Psoas muscle (tissue), 8 donors: ENCODE results near the gene CLINT1. TPM values are rescaled to one million over a fixed set of nuclear protein-coding genes. Genes with fewer than 3 reads are reported as not detected.

ENCODE experiments used
- ATAC-seq, 4 donors: fragments of 200-7000 bp; cut with Tn5 transposase; one replicate each; pipeline ENCODE4 v1.9.1; 2020; ENCODE audit warnings: moderate library complexity in 3 of 4, mild to moderate bottlenecking in 2 of 4
- DNase-seq, 2 donors: peaks; one replicate each; pipeline ENCODE4 v3.0.0-alpha.2; 2020
- H3K27ac ChIP-seq: fragments of 200-600 bp; one replicate; pipeline ENCODE4 v1.8.0; 2022
- H3K27me3 ChIP-seq, 3 donors: fragments of 200-600 bp in 1 of 3; one replicate each; pipeline versions ENCODE4 v1.6.1 to v1.8.0; 2013 to 2022; ENCODE audit warnings: low read length in 2 of 3, mild to moderate bottlenecking in 2 of 3, moderate library complexity in 1 of 3; ENCODE audit not compliant: insufficient read depth in 3 of 3
- H3K36me3 ChIP-seq, 2 donors: fragments of 200-600 bp in 1 of 2; one replicate each; pipeline versions ENCODE4 v1.6.1 to v1.8.0; 2013 to 2022; ENCODE audit warnings: low read depth in 1 of 2, mild to moderate bottlenecking in 1 of 2, moderate library complexity in 1 of 2; ENCODE audit not compliant: insufficient read depth in 1 of 2
- H3K4me1 ChIP-seq: fragments of 200-600 bp; one replicate; pipeline ENCODE4 v1.8.0; 2022
- H3K4me3 ChIP-seq: fragments of 200-600 bp; one replicate; pipeline ENCODE4 v1.8.0; 2022; ENCODE audit warnings: mild to moderate bottlenecking
- H3K9me3 ChIP-seq: fragments of 200-600 bp; one replicate; pipeline ENCODE4 v1.8.0; 2022
- CTCF ChIP-seq: fragments of 200-600 bp; IDR thresholded peaks from one replicate; pipeline ENCODE4 v1.8.0; 2022; ENCODE audit warnings: antibody characterized with exemption
- WGBS, 3 donors: extraction: QIAGEN DNeasy Blood & Tissue Kit; methylation state at CpG; one replicate each; pipeline versions ENCODE4 v1.1.6 to v1.1.7; 2013; 5-methylcytosine and 5-hydroxymethylcytosine counted together
- intact Hi-C, 2 donors: fragments of 100-400 bp; cut with DNase I; formaldehyde crosslinking; loops; one replicate each; pipeline versions ENCODE4 v1.11.0 to v1.14.2; 2022
- polyA plus RNA-seq, 3 donors: library from polyadenylated mRNA; stranded (reverse); fragments of 200-250 nt; gene quantifications; one replicate each; pipeline ENCODE4 v1.2.3, GENCODE V29; 2013
- total RNA-seq, 4 donors: library from RNA; stranded (reverse); fragmentation: NEBNext Ultra II Directional in 2 of 4; extraction: Animal tissue kit (Norgen Biotek cat#: 25700) in 2 of 4; gene quantifications; one replicate each; pipeline versions ENCODE4 v1.2.1 to v1.2.4, GENCODE V29; 2021 to 2023
- donor health status: healthy with polysubstance abuse.
- donor health status: DM: no; HTN: no; CAD: no; lungs with moderate emphysema.
- donor health status: Bipolar disorder and iron deficiency.
- donor health status: healthy.
- donor health status: DM: yes; HTN: yes; CAD: no.
- donor health status: DM: no; HTN: no; CAD: no.
- donor health status: DM: no; HTN: no; CAD: no.
- donor health status: DM: yes; HTN: yes; CAD: no.

CLINT1 gene
- total and polyA plus RNA-seq, 7 donors: 37.9 to 89.7 (median 67.5) TPM

GRCh38 chr5:157767689-157768088 is 91.3 kb downstream of the CLINT1 start:
- Histone ChIP-seq H3K4me3 (no peak overlapping the region), H3K27me3 (no peaks in the 10 kb centered on the region), H3K36me3 (no peaks in the 10 kb centered on the region), H3K9me3 (no peaks in the 10 kb centered on the region), H3K4me1 (peaks cover 8% of the 10 kb centered on the region), H3K27ac (peak overlapping the region; percentile 31)
- no peak for TF ChIP-seq CTCF
- 40 to 44% (median 43%) methylated on average over 3 of the region's 3 CpGs for WGBS, 3 donors
- DNase-seq: no peak
- peak; percentile 48 to 69 (median 56) for ATAC-seq
- intact Hi-C loops: loop anchor here in 1 of 2 donors (10.0 kb wide), 1 partner anchor 1367 kb away; no protein-coding TSS in a partner anchor

- Histone ChIP-seq H3K4me1 (peaks cover 8% of the 10 kb centered on the region), H3K27me3 (no peaks in the 10 kb centered on the region), H3K9me3 (no peaks in the 10 kb centered on the region), H3K4me3 (no peak overlapping the region), H3K36me3 (no peaks in the 10 kb centered on the region), H3K27ac (no peak overlapping the region)
- 47 to 60% (median 57%) methylated on average over 1 of the region's 1 CpG for WGBS, 3 donors
- DNase-seq (no peak), ATAC-seq (no peak)
- intact Hi-C loops: loop anchor here in 1 of 2 donors (10.0 kb wide), 1 partner anchor 1368 kb away; no protein-coding TSS in a partner anchor
- no peak for TF ChIP-seq CTCF
Measured at GRCh38 chr5:157766902-157767301, 92.0 kb downstream of the CLINT1 start.

- Histone ChIP-seq H3K9me3 (no peaks in the 10 kb centered on the region), H3K27me3 (no peaks in the 10 kb centered on the region), H3K27ac (no peak overlapping the region), H3K4me3 (no peak overlapping the region), H3K36me3 (no peaks in the 10 kb centered on the region), H3K4me1 (peaks cover 8% of the 10 kb centered on the region)
- DNase-seq (no peak), ATAC-seq (no peak)
- TF ChIP-seq CTCF: no peak
- 94 to 97% (median 97%) methylated on average over 7 of the region's 7 CpGs for WGBS, 3 donors
- intact Hi-C loops: loop anchor here in 1 of 2 donors (10.0 kb wide), 1 partner anchor 1368 kb away; no protein-coding TSS in a partner anchor
Measured at GRCh38 chr5:157766442-157766841, 92.5 kb downstream of the CLINT1 start.

GRCh38 chr5:157764531-157764930 is 94.4 kb downstream of the CLINT1 start:
- 77 to 87% (median 81%) methylated on average over 6 of the region's 6 CpGs for WGBS, 3 donors
- no peak for DNase-seq
- peaks cover 8% of the 10 kb centered on the region for H3K4me1 ChIP-seq
- intact Hi-C loops: loop anchor here in 1 of 2 donors (5.0 to 10.0 kb wide), 2 partner anchors 183 to 1370 kb away; no protein-coding TSS in a partner anchor
- no peak overlapping the region for H3K27ac ChIP-seq
- H3K27me3 ChIP-seq: no peaks in the 10 kb centered on the region
- no peak overlapping the region for H3K4me3 ChIP-seq
- no peak for ATAC-seq
- no peak for TF ChIP-seq CTCF
- no peaks in the 10 kb centered on the region for H3K9me3 ChIP-seq
- peaks cover 0 to 3% of the 10 kb centered on the region in 2 donors for H3K36me3 ChIP-seq
